Loucy (cell line): ENCODE data around the gene CHPF.

Experiments
- H2AFZ ChIP-seq: fragments of 200-600 bp; sonication (generic); 2 replicates; pipeline ENCODE4 v1.6.0; 2016; ENCODE audit warnings: antibody characterized with exemption, mild to moderate bottlenecking, low read length, moderate library complexity
- H3F3A ChIP-seq: fragments of 200-600 bp; 2 replicates; pipeline ENCODE4 v1.6.0; 2016; ENCODE audit warnings: antibody characterized with exemption, low read depth, mild to moderate bottlenecking
- H3K27me3 ChIP-seq: fragments of 200-600 bp; sonication (generic); 2 replicates; pipeline ENCODE4 v1.6.1; 2014; ENCODE audit warnings: low read length, mild to moderate bottlenecking; ENCODE audit not compliant: insufficient read depth, poor library complexity, severe bottlenecking
- H3K36me3 ChIP-seq: fragments of 200-600 bp; sonication (generic); 2 replicates; pipeline ENCODE4 v1.6.1; 2016; ENCODE audit warnings: low read length; ENCODE audit not compliant: insufficient read depth
- H3K4me1 ChIP-seq: fragments of 200-600 bp; sonication (generic); 2 replicates; pipeline ENCODE4 v1.5.1; 2014; ENCODE audit warnings: low read length, mild to moderate bottlenecking; ENCODE audit not compliant: insufficient read depth, poor library complexity, severe bottlenecking
- H3K4me2 ChIP-seq: fragments of 200-600 bp; sonication (generic); 2 replicates; pipeline ENCODE4 v1.6.0; 2014; ENCODE audit warnings: antibody characterized with exemption, low read length, low read depth, mild to moderate bottlenecking; ENCODE audit not compliant: poor library complexity, severe bottlenecking
- H3K4me3 ChIP-seq: fragments of 200-600 bp; sonication (generic); 2 replicates; pipeline ENCODE4 v1.5.1; 2014; ENCODE audit warnings: low read length, mild to moderate bottlenecking, mixed read lengths; ENCODE audit not compliant: poor library complexity, severe bottlenecking
- H3K79me2 ChIP-seq: fragments of 200-600 bp; sonication (generic); 2 replicates; pipeline ENCODE4 v1.6.1; 2014; ENCODE audit warnings: low read length; ENCODE audit not compliant: insufficient read depth
- H3K9ac ChIP-seq: fragments of 200-600 bp; sonication (generic); 2 replicates; pipeline ENCODE4 v1.6.0; 2014; ENCODE audit warnings: mild to moderate bottlenecking, low read depth, low read length, moderate library complexity; ENCODE audit not compliant: poor library complexity, severe bottlenecking
- H3K9me2 ChIP-seq: fragments of 200-600 bp; sonication (generic); replicated peaks from 2 replicates; pipeline ENCODE4 v1.6.1; 2016; ENCODE audit warnings: low read depth, low read length, mixed read lengths
- H3K9me3 ChIP-seq: fragments of 200-600 bp; sonication (generic); 2 replicates; pipeline ENCODE4 v1.6.1; 2014; ENCODE audit warnings: mild to moderate bottlenecking, antibody characterized with exemption, low read length, low read depth; ENCODE audit not compliant: insufficient read depth
- H4K20me1 ChIP-seq: fragments of 200-600 bp; sonication (generic); 2 replicates; pipeline ENCODE4 v1.6.0; 2014; ENCODE audit warnings: antibody characterized with exemption, low read length, mild to moderate bottlenecking; ENCODE audit not compliant: insufficient read depth, poor library complexity, severe bottlenecking
- CTCF ChIP-seq: fragments of 200-600 bp; sonication (generic); conservative IDR thresholded peaks from 2 replicates; pipeline ENCODE4 v1.5.1; 2014; ENCODE audit warnings: mild to moderate bottlenecking, antibody characterized with exemption, low read length
- EZH2phosphoT487 ChIP-seq: fragments of 200-600 bp; IDR thresholded peaks from 2 replicates; pipeline ENCODE4 v1.6.1; 2018; ENCODE audit warnings: antibody characterized with exemption, mild to moderate bottlenecking, moderate library complexity, borderline replicate concordance

Gene CHPF

GRCh38 chr2:219557320-219557719 lies 13.7 kb upstream of the CHPF start:
- no peak overlapping the region for H3K4me3 ChIP-seq
- H3K4me1 ChIP-seq, result peaks cover 3% of the 10 kb centered on the region
- H3F3A ChIP-seq, result no peaks in the 10 kb centered on the region
- H3K36me3 ChIP-seq, result no peaks in the 10 kb centered on the region
- no peaks in the 10 kb centered on the region for H3K79me2 ChIP-seq
- H3K27me3 ChIP-seq, result no peaks in the 10 kb centered on the region
- no peak for TF ChIP-seq EZH2phosphoT487
- no peak for TF ChIP-seq CTCF
- H3K9ac ChIP-seq, result no peak overlapping the region
- H3K9me3 ChIP-seq, result no peaks in the 10 kb centered on the region
- no peaks in the 10 kb centered on the region for H3K9me2 ChIP-seq
- no peak overlapping the region for H2AFZ ChIP-seq
- H3K4me2 ChIP-seq, result no peak overlapping the region
- no peaks in the 10 kb centered on the region for H4K20me1 ChIP-seq

- Histone ChIP-seq H3K27me3 (no peaks in the 10 kb centered on the region), H4K20me1 (no peaks in the 10 kb centered on the region), H2AFZ (no peak overlapping the region), H3K4me1 (peaks cover 3% of the 10 kb centered on the region), H3K9me3 (no peaks in the 10 kb centered on the region), H3K9ac (no peak overlapping the region), H3K36me3 (no peaks in the 10 kb centered on the region), H3K9me2 (no peaks in the 10 kb centered on the region), H3F3A (no peaks in the 10 kb centered on the region), H3K4me2 (no peak overlapping the region), H3K4me3 (no peak overlapping the region), H3K79me2 (no peaks in the 10 kb centered on the region)
- TF ChIP-seq EZH2phosphoT487 (no peak), CTCF (no peak)
Measured at GRCh38 chr2:219556413-219556812, 12.8 kb upstream of the CHPF start.

GRCh38 chr2:219555956-219556355 lies 12.3 kb upstream of the CHPF start:
- Histone ChIP-seq H2AFZ (no peak overlapping the region), H3K36me3 (no peaks in the 10 kb centered on the region), H3K9me2 (no peaks in the 10 kb centered on the region), H3K27me3 (no peaks in the 10 kb centered on the region), H3K79me2 (no peaks in the 10 kb centered on the region), H3K9me3 (no peaks in the 10 kb centered on the region), H3K4me2 (no peak overlapping the region), H3K4me3 (no peak overlapping the region), H3K4me1 (peaks cover 3% of the 10 kb centered on the region), H3K9ac (no peak overlapping the region), H3F3A (no peaks in the 10 kb centered on the region), H4K20me1 (no peaks in the 10 kb centered on the region)
- TF ChIP-seq EZH2phosphoT487 (no peak), CTCF (no peak)
